Mucosa of rectum (tissue), 2 donors: ENCODE measurements around the gene ACER3.
"Not testable (repeated sequence)": the region's sequence is repeated elsewhere in the genome, so short reads cannot be mapped to it uniquely, and the experiment has no call there.

Experiments used
- H3K27ac ChIP-seq, 2 donors: one replicate each; pipeline ENCODE4 v1.7.0; 2013; ENCODE audit warnings: inconsistent platforms in 2 of 2, low read depth in 2 of 2, low read length in 2 of 2
- H3K27me3 ChIP-seq, 2 donors: one replicate each; pipeline ENCODE4 v1.7.0; 2013; ENCODE audit warnings: low read length in 2 of 2; ENCODE audit not compliant: control insufficient read depth in 2 of 2, insufficient read depth in 2 of 2
- H3K36me3 ChIP-seq, 2 donors: one replicate each; pipeline ENCODE4 v1.7.0; 2013; ENCODE audit warnings: low read length in 2 of 2; ENCODE audit not compliant: control insufficient read depth in 2 of 2, insufficient read depth in 2 of 2
- H3K4me1 ChIP-seq, 2 donors: one replicate each; pipeline ENCODE4 v1.7.0; 2013; ENCODE audit warnings: low read length in 2 of 2, mild to moderate bottlenecking in 1 of 2; ENCODE audit not compliant: control insufficient read depth in 2 of 2, insufficient read depth in 2 of 2
- H3K4me3 ChIP-seq, 2 donors: one replicate each; pipeline ENCODE4 v1.7.0; 2013; ENCODE audit warnings: low read length in 2 of 2
- H3K9ac ChIP-seq, 2 donors: one replicate each; pipeline ENCODE4 v1.7.0; 2013; ENCODE audit warnings: low read length in 2 of 2, low read depth in 1 of 2, mild to moderate bottlenecking in 1 of 2
- H3K9me3 ChIP-seq, 2 donors: one replicate each; pipeline ENCODE4 v1.7.0; 2013; ENCODE audit warnings: low read length in 2 of 2; ENCODE audit not compliant: control insufficient read depth in 2 of 2
- donor health status: healthy.
- donor health status: Normal muscosa, but diverticular disease.

Gene ACER3

GRCh38 chr11:77059806-77060205, 199.1 kb downstream of the ACER3 start:
- Histone ChIP-seq H3K9ac (no peak overlapping the region), H3K4me1 (peaks cover 22 to 44% of the 10 kb centered on the region in 2 donors), H3K27me3 (no peaks in the 10 kb centered on the region), H3K27ac (peak overlapping the region in 1 of 2 donors; percentile 69), H3K9me3 (peaks cover 0 to 8% of the 10 kb centered on the region in 2 donors), H3K4me3 (no peak overlapping the region), H3K36me3 (no peaks in the 10 kb centered on the region)

GRCh38 chr11:77060234-77060633, 199.5 kb downstream of the ACER3 start:
- Histone ChIP-seq H3K4me1 (peaks cover 25 to 48% of the 10 kb centered on the region in 2 donors), H3K36me3 (no peaks in the 10 kb centered on the region), H3K4me3 (no peak overlapping the region), H3K27me3 (no peaks in the 10 kb centered on the region), H3K9me3 (peaks cover 0 to 8% of the 10 kb centered on the region in 2 donors), H3K27ac (peak overlapping the region; percentile 69 to 76), H3K9ac (no peak overlapping the region)

- H3K9ac ChIP-seq, H3K36me3 ChIP-seq, H3K9me3 ChIP-seq, H3K27me3 ChIP-seq, H3K4me3 ChIP-seq: not testable (repeated sequence)
- peak overlapping the region; percentile 72 to 84 for H3K27ac ChIP-seq
- H3K4me1 ChIP-seq = peaks cover 35 to 58% of the 10 kb centered on the region in 2 donors
Measured at GRCh38 chr11:77061258-77061657, 200.5 kb downstream of the ACER3 start.

- Histone ChIP-seq H3K9me3 (no peaks in the 10 kb centered on the region), H3K36me3 (no peaks in the 10 kb centered on the region), H3K4me3 (no peak overlapping the region), H3K9ac (peak overlapping the region in 1 of 2 donors; percentile 50), H3K4me1 (peaks cover 41 to 63% of the 10 kb centered on the region in 2 donors), H3K27me3 (no peaks in the 10 kb centered on the region), H3K27ac (peak overlapping the region; percentile 83 to 84)
Measured at GRCh38 chr11:77062924-77063323, 202.2 kb downstream of the ACER3 start.

GRCh38 chr11:77063407-77063806, 202.7 kb downstream of the ACER3 start:
- no peaks in the 10 kb centered on the region for H3K36me3 ChIP-seq
- H3K9me3 ChIP-seq = no peaks in the 10 kb centered on the region
- H3K9ac ChIP-seq = peak overlapping the region; percentile 10 to 50
- H3K4me3 ChIP-seq = no peak overlapping the region
- peaks cover 45 to 66% of the 10 kb centered on the region in 2 donors for H3K4me1 ChIP-seq
- H3K27ac ChIP-seq = peak overlapping the region; percentile 83 to 84
- no peaks in the 10 kb centered on the region for H3K27me3 ChIP-seq

- H3K36me3 ChIP-seq = no peaks in the 10 kb centered on the region
- peak overlapping the region; percentile 83 to 84 for H3K27ac ChIP-seq
- no peak overlapping the region for H3K4me3 ChIP-seq
- H3K27me3 ChIP-seq = no peaks in the 10 kb centered on the region
- no peaks in the 10 kb centered on the region for H3K9me3 ChIP-seq
- H3K4me1 ChIP-seq = peaks cover 50 to 71% of the 10 kb centered on the region in 2 donors
- no peak overlapping the region for H3K9ac ChIP-seq
Measured at GRCh38 chr11:77063861-77064260, 203.1 kb downstream of the ACER3 start.

- no peak overlapping the region for H3K4me3 ChIP-seq
- no peaks in the 10 kb centered on the region for H3K27me3 ChIP-seq
- H3K9me3 ChIP-seq = no peaks in the 10 kb centered on the region
- H3K9ac ChIP-seq = no peak overlapping the region
- H3K36me3 ChIP-seq = no peaks in the 10 kb centered on the region
- H3K4me1 ChIP-seq = peaks cover 56 to 79% of the 10 kb centered on the region in 2 donors
- peak overlapping the region in 1 of 2 donors; percentile 95 for H3K27ac ChIP-seq
Measured at GRCh38 chr11:77064648-77065217, 204.0 kb downstream of the ACER3 start.

- peaks cover 62 to 83% of the 10 kb centered on the region in 2 donors for H3K4me1 ChIP-seq
- peak overlapping the region; percentile 79 to 96 for H3K9ac ChIP-seq
- H3K27me3 ChIP-seq = no peaks in the 10 kb centered on the region
- peak overlapping the region; percentile 74 to 78 for H3K4me3 ChIP-seq
- H3K27ac ChIP-seq = peak overlapping the region; percentile 95 to 99
- peaks cover 0 to 3% of the 10 kb centered on the region in 2 donors for H3K36me3 ChIP-seq
- H3K9me3 ChIP-seq = no peaks in the 10 kb centered on the region
Measured at GRCh38 chr11:77065878-77066228, 205.1 kb downstream of the ACER3 start.

GRCh38 chr11:77066229-77067042, 205.7 kb downstream of the ACER3 start, which contains the start of gene CAPN5:
Gene CAPN5, plus strand, starts transcription at chr11:77066971. Its CDS starts 17,916 bp downstream, at chr11:77084887.
- Histone ChIP-seq H3K27ac (peak within 1 kb of the TSS; percentile 95 to 99), H3K9me3 (no peaks in the 10 kb centered on the region), H3K9ac (peak within 1 kb of the TSS; percentile 80 to 96), H3K4me3 (peak within 1 kb of the TSS; percentile 78 to 90), H3K36me3 (peaks cover 0 to 3% of the 10 kb centered on the region in 2 donors), H3K4me1 (peaks cover 65 to 86% of the 10 kb centered on the region in 2 donors), H3K27me3 (no peaks in the 10 kb centered on the region)

- Histone ChIP-seq H3K27ac (peak overlapping the region; percentile 95 to 99), H3K9me3 (no peaks in the 10 kb centered on the region), H3K36me3 (peaks cover 0 to 5% of the 10 kb centered on the region in 2 donors), H3K9ac (peak overlapping the region; percentile 80 to 96), H3K4me3 (peak overlapping the region; percentile 78 to 90), H3K4me1 (peaks cover 78 to 88% of the 10 kb centered on the region in 2 donors), H3K27me3 (no peaks in the 10 kb centered on the region)
Measured at GRCh38 chr11:77067861-77068443, 207.2 kb downstream of the ACER3 start.
